ENCODE measurements around the gene GCGR.
"Not testable (repeated sequence)": the region's sequence is repeated elsewhere in the genome, so short reads cannot be mapped to it uniquely, and the experiment has no call there.

- TF ChIP-seq, protein P1, sequence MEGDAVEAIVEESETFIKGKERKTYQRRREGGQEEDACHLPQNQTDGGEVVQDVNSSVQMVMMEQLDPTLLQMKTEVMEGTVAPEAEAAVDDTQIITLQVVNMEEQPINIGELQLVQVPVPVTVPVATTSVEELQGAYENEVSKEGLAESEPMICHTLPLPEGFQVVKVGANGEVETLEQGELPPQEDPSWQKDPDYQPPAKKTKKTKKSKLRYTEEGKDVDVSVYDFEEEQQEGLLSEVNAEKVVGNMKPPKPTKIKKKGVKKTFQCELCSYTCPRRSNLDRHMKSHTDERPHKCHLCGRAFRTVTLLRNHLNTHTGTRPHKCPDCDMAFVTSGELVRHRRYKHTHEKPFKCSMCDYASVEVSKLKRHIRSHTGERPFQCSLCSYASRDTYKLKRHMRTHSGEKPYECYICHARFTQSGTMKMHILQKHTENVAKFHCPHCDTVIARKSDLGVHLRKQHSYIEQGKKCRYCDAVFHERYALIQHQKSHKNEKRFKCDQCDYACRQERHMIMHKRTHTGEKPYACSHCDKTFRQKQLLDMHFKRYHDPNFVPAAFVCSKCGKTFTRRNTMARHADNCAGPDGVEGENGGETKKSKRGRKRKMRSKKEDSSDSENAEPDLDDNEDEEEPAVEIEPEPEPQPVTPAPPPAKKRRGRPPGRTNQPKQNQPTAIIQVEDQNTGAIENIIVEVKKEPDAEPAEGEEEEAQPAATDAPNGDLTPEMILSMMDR (IDR thresholded peaks at IDR 0.05; ENCODE audit: insufficient read depth, low read depth, low read length): not testable (repeated sequence)
- TF ChIP-seq EZH2 (IDR thresholded peaks at IDR 0.05; ENCODE audit: insufficient read depth, low read length): not testable (repeated sequence)
Measured at GRCh38 chr17:81840059-81840458, 36.1 kb downstream of the GCGR start.

All from astrocyte (in vitro differentiated cells and primary cell).